ENCODE results near the gene IPO11. TPM values are rescaled to one million over a fixed set of nuclear protein-coding genes. Genes with fewer than 3 reads are reported as not detected.

Gene IPO11
- total RNA-seq, 4 donors from 2014 or later: 24.5 to 37.2 (median 32.2) TPM

GRCh38 chr5:62386824-62387223 lies 25.7 kb upstream of the IPO11 start:
- Histone ChIP-seq H3K9me3 (no peaks in the 10 kb centered on the region), H3K27ac (no peak overlapping the region), H3K4me3 (replicated peaks in 1 of 3) (no peak overlapping the region), H3K27me3 (no peaks in the 10 kb centered on the region), H3K4me1 (no peaks in the 10 kb centered on the region), H3K36me3 (peaks cover 7 to 26% of the 10 kb centered on the region in 2 donors)
- intact Hi-C loops (cut with DNase I): no loop called here
- DNase-seq: no peak
- TF ChIP-seq CTCF (IDR thresholded peaks at IDR 0.05) (no peak), POLR2A (IDR thresholded peaks at IDR 0.05) (no peak)

GRCh38 chr5:62395210-62395950 lies 17.2 kb upstream of the IPO11 start:
- intact Hi-C loops (cut with DNase I): no loop called here
- 96 to 97% methylated on average over 5 of the region's 5 CpGs for WGBS, 2 donors
- DNase-seq: no peak
- Histone ChIP-seq H3K27ac (no peak overlapping the region), H3K36me3 (peaks cover 12 to 14% of the 10 kb centered on the region in 2 donors), H3K4me3 (replicated peaks in 1 of 3) (no peak overlapping the region), H3K9me3 (no peaks in the 10 kb centered on the region), H3K27me3 (no peaks in the 10 kb centered on the region), H3K4me1 (no peaks in the 10 kb centered on the region)
- no peak for TF ChIP-seq POLR2A (IDR thresholded peaks at IDR 0.05)
- TF ChIP-seq CTCF (IDR thresholded peaks at IDR 0.05): no peak

GRCh38 chr5:62403411-62404250 lies 8.9 kb upstream of the IPO11 start, which contains the start of gene DIMT1:
Gene DIMT1, minus strand, starts transcription at chr5:62403905. Its CDS starts 133 bp downstream, at chr5:62403772.
- peak within 1 kb of the TSS; percentile 61 to 89 (median 87) for H3K4me3 ChIP-seq (replicated peaks in 1 of 3)
- H3K27ac ChIP-seq: peak within 1 kb of the TSS; percentile 77 to 92 (median 91)
- TF ChIP-seq POLR2A (IDR thresholded peaks at IDR 0.05) (peak in 1 of 2 donors; percentile 88), CTCF (IDR thresholded peaks at IDR 0.05) (no peak)
- peaks cover 0 to 6% of the 10 kb centered on the region in 2 donors for H3K36me3 ChIP-seq
- no peaks in the 10 kb centered on the region for H3K27me3 ChIP-seq
- DNase-seq: peak; percentile 97
- 0% methylated on average over 22 to 46 of the region's 66 CpGs for WGBS, 2 donors
- H3K4me1 ChIP-seq: peaks cover 8 to 10% of the 10 kb centered on the region in 2 donors
- H3K9me3 ChIP-seq: no peaks in the 10 kb centered on the region
- intact Hi-C loops (cut with DNase I): loop anchor here (10.0 kb wide), 1 partner anchor 99 kb away; the partner anchor contains the start of gene KIF2A

GRCh38 chr5:62413711-62414110 lies 1.1 kb downstream of the IPO11 start:
- TF ChIP-seq CTCF (IDR thresholded peaks at IDR 0.05): no peak
- TF ChIP-seq POLR2A (IDR thresholded peaks at IDR 0.05): no peak
- intact Hi-C loops (cut with DNase I): no loop called here
- Histone ChIP-seq H3K9me3 (no peaks in the 10 kb centered on the region), H3K27ac (no peak overlapping the region), H3K4me1 (peaks cover 5% of the 10 kb centered on the region in 2 donors), H3K36me3 (no peaks in the 10 kb centered on the region), H3K4me3 (replicated peaks in 1 of 3) (no peak overlapping the region), H3K27me3 (no peaks in the 10 kb centered on the region)
- WGBS, 2 donors: 58 to 66% methylated on average over 3 of the region's 3 CpGs
- no peak for DNase-seq

Data from thyroid gland (tissue), 4 donors.